Right lobe of liver (tissue), 4 donors: ENCODE measurements around the gene SLC4A5.

ENCODE experiments used
- POLR2A ChIP-seq: fragments of 450-650 bp; IDR thresholded peaks from one replicate; pipeline ENCODE4 v1.6.1; 2017; ENCODE audit warnings: antibody characterized with exemption, mild to moderate bottlenecking
- TF ChIP-seq, protein P1 (sequence below), 4 donors: fragments of 200-600 bp in 3 of 4; fragments of 450-650 bp in 1 of 4; IDR thresholded peaks; one replicate each; pipeline versions ENCODE4 v1.5.1 to v1.8.0; 2016 to 2022; ENCODE audit warnings: antibody characterized with exemption in 4 of 4, mild to moderate bottlenecking in 2 of 4
- donor health status: DM: no; HTN: no; CAD: no.
- donor health status: DM: no; HTN: no; CAD: no.
- donor health status: DM: no; HTN: yes; CAD: no.

DNA sequence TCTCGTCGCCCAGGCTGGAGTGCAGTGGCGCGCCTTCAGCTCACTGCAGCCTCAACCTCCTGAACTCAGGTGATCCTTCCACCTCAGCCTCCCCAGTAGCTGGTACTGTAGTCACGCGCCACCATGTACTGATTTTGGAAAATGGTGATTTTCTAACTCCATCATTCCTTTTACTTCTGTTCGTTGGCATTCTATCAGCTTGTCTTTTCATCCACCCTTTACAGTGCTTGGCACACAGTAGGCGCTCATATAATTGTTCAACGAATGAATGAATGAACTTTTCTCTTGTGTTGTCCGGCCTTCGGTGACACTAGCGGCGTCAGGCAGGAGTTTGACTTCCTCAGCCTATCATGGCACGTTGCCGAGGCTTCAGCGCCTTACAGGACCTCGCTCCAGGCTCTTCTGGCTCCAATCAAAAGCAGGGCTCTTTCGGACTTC, 145.2 kb downstream of the SLC4A5 start:
- TF ChIP-seq, protein P1, sequence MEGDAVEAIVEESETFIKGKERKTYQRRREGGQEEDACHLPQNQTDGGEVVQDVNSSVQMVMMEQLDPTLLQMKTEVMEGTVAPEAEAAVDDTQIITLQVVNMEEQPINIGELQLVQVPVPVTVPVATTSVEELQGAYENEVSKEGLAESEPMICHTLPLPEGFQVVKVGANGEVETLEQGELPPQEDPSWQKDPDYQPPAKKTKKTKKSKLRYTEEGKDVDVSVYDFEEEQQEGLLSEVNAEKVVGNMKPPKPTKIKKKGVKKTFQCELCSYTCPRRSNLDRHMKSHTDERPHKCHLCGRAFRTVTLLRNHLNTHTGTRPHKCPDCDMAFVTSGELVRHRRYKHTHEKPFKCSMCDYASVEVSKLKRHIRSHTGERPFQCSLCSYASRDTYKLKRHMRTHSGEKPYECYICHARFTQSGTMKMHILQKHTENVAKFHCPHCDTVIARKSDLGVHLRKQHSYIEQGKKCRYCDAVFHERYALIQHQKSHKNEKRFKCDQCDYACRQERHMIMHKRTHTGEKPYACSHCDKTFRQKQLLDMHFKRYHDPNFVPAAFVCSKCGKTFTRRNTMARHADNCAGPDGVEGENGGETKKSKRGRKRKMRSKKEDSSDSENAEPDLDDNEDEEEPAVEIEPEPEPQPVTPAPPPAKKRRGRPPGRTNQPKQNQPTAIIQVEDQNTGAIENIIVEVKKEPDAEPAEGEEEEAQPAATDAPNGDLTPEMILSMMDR (IDR thresholded peaks at IDR 0.05) = no peak
- TF ChIP-seq POLR2A = no peak
